NB4 (cell line): Measurements from ENCODE around the gene ARHGAP26.

ENCODE experiments used
- DNase-seq: peaks from one replicate; pipeline ENCODE4 v3.0.0; 2010; ENCODE audit warnings: low read depth
- H3K4me3 ChIP-seq: one replicate; pipeline ENCODE4 v1.5.1; 2011; ENCODE audit warnings: mild to moderate bottlenecking, low read depth, low read length, moderate library complexity
- MYC ChIP-seq: IDR thresholded peaks from 2 replicates; pipeline ENCODE4 v1.6.1; 2011; ENCODE audit warnings: low read depth, low read length
- POLR2A ChIP-seq: IDR thresholded peaks from 2 replicates; pipeline ENCODE4 v1.6.1; 2011; ENCODE audit warnings: mild to moderate bottlenecking; ENCODE audit not compliant: insufficient read length; ENCODE audit errors: extremely low read depth
- TF ChIP-seq, protein P1 (sequence below): IDR thresholded peaks from 2 replicates; pipeline ENCODE4 v1.6.1; 2011; ENCODE audit warnings: low read depth, low read length
- TF ChIP-seq, protein P2 (sequence below): IDR thresholded peaks from one replicate; pipeline ENCODE4 v1.5.1; 2012; ENCODE audit warnings: low read depth, low read length

Gene ARHGAP26

DNA sequence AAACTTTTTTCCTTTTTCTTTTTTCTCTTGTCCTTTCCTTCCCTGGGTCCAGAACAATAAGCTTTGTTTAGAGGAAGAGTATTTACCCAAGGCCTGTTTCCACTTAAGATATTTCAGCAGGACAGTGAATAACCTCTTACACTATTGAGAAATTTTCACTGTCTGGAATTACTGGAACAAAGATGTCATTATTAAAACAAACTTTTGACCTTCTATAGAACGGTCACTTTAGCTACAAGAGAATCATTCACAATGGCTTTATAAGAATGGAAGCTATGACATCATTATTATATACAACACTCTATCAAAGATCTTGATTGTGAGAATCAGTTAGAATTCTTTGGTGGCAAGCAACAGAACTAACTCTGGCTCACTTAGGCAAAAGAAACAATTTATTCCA lies 22.0 kb upstream of the ARHGAP26 start:
- no peak overlapping the region for H3K4me3 ChIP-seq
- no peak for DNase-seq
- TF ChIP-seq MYC (no peak), POLR2A (no peak)
- TF ChIP-seq, protein P1, sequence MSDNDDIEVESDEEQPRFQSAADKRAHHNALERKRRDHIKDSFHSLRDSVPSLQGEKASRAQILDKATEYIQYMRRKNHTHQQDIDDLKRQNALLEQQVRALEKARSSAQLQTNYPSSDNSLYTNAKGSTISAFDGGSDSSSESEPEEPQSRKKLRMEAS: no peak
- TF ChIP-seq, protein P2, sequence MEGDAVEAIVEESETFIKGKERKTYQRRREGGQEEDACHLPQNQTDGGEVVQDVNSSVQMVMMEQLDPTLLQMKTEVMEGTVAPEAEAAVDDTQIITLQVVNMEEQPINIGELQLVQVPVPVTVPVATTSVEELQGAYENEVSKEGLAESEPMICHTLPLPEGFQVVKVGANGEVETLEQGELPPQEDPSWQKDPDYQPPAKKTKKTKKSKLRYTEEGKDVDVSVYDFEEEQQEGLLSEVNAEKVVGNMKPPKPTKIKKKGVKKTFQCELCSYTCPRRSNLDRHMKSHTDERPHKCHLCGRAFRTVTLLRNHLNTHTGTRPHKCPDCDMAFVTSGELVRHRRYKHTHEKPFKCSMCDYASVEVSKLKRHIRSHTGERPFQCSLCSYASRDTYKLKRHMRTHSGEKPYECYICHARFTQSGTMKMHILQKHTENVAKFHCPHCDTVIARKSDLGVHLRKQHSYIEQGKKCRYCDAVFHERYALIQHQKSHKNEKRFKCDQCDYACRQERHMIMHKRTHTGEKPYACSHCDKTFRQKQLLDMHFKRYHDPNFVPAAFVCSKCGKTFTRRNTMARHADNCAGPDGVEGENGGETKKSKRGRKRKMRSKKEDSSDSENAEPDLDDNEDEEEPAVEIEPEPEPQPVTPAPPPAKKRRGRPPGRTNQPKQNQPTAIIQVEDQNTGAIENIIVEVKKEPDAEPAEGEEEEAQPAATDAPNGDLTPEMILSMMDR: no peak

DNA sequence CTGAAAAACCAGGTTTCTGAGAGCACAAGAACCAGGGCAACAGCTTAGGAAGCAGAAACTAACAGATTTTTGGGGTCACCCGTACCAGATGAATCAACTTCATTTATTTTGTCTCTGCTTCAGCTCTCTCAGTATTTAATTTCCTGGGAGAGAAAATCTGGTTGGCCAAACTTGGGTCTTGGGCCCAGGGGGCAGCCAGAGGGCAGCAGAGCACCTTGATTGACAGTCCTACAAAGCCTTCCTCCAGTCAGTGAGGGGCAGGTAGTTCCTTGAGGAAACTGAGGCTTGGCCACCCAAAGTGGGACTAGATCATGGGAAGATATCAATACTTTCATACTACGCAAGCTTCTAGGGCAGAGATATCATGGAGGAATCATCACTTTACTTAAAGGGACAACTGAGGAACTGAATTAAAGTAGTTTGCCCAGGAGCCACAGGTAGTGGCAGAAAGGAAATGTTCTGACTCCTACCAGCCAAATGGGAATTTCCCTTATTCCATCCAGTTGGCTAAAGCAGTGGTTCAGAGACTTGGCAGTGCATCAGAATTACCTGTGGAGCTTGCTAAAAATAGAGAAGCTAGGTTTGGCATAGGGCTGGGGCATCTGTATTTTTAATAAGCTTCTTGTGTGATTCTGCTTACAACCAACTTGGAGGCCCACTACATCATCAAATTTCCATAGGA lies 21.5 kb upstream of the ARHGAP26 start:
- DNase-seq: peak; percentile 54
- no peak overlapping the region for H3K4me3 ChIP-seq
- TF ChIP-seq, protein P2: peak; percentile 48
- TF ChIP-seq POLR2A (no peak), MYC (no peak)
- TF ChIP-seq, protein P1: no peak

DNA sequence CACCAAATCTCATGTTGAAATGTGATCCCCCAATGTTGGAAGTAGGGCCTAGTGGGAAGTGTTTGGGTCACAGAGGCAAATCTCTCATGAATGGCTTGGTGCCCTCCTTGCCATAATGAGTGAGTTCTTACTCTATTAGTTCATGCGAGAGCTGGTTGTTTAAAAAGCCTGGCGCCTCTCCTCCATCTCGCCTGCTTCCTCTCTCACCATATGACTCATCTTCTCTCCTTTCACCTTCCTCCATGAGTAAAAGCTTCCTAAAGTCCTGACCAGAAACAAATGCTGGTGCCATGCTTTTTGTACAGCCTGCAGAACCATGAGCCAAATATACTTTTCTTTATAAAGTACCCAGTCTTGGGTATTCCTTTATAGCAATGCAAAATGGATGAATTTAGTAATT lies 20.9 kb upstream of the ARHGAP26 start:
- H3K4me3 ChIP-seq: no peak overlapping the region
- DNase-seq: peak; percentile 64
- TF ChIP-seq, protein P1: no peak
- TF ChIP-seq, protein P2: no peak
- TF ChIP-seq POLR2A (no peak), MYC (no peak)

DNA sequence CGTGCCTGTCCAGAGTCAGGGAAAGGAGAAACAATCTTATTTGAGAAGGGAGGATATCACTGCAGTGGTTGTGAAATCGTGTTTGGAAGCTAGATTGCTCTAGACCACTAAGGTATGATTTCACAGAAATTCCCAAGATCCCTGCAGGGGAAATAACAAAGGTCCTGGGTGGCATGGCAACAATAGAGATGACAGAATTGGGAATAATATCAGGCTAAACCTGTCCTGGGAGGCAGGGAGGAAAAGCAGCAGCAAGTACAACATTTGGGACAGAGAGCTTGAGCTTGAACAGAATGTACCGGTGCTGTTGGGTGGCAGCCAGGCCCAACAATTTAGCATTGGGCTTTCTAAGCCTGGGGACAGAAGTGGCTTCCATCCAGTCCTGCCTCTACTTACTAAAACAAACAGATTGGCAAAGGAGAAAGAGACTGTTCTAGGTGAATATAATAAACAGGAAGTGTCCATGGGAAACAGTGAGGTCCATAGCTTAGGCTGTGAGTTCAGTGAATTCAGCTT lies 17.0 kb upstream of the ARHGAP26 start:
- no peak overlapping the region for H3K4me3 ChIP-seq
- TF ChIP-seq MYC (no peak), POLR2A (no peak)
- TF ChIP-seq, protein P1: no peak
- TF ChIP-seq, protein P2: no peak
- no peak for DNase-seq

DNA sequence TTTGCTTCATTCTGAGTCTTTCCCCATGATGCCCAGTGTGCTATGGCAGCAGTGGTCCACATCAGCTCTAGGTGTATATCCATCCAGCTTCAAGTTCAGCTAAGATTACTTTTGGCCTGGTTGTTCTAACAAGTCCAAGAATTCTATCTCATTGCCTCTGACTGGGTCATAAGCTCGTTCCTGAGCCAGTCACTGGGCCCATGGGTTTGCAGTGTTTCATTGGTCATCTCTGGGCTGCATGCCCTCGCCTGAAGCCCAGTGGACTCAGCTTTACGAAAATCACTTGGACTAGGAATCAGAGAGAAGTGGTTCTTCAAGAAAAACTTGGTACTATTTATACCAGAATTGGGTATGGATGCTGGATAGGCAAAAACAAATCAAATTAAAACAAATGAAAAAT lies 16.1 kb upstream of the ARHGAP26 start:
- DNase-seq: no peak
- no peak overlapping the region for H3K4me3 ChIP-seq
- no peak for TF ChIP-seq POLR2A
- TF ChIP-seq, protein P2: no peak
